Muscle layer of duodenum (tissue), 2 donors: ENCODE measurements around the gene ZNF669.
A peak's percentile ranks its signal among the peaks of the same experiment; 100 is the strongest.
"Not testable (repeated sequence)": the region's sequence is repeated elsewhere in the genome, so short reads cannot be mapped to it uniquely, and the experiment has no call there.

Experiments used
- H3K27ac ChIP-seq: one replicate; pipeline ENCODE4 v1.7.0; 2013; ENCODE audit warnings: mild to moderate bottlenecking, low read length
- H3K27me3 ChIP-seq: one replicate; pipeline ENCODE4 v1.7.0; 2013; ENCODE audit warnings: low read depth, mild to moderate bottlenecking, control low read depth, low read length
- H3K36me3 ChIP-seq, 2 donors: one replicate each; pipeline ENCODE4 v1.7.0; 2013; ENCODE audit warnings: low read length in 2 of 2, control low read depth in 1 of 2, mild to moderate bottlenecking in 1 of 2; ENCODE audit not compliant: insufficient read depth in 2 of 2, control insufficient read depth in 1 of 2
- H3K4me1 ChIP-seq, 2 donors: one replicate each; pipeline ENCODE4 v1.7.0; 2013; ENCODE audit warnings: low read length in 2 of 2, mild to moderate bottlenecking in 2 of 2, control low read depth in 1 of 2, moderate library complexity in 1 of 2; ENCODE audit not compliant: insufficient read depth in 2 of 2, control insufficient read depth in 1 of 2
- H3K4me3 ChIP-seq, 2 donors: one replicate each; pipeline ENCODE4 v1.7.0; 2013; ENCODE audit warnings: low read length in 2 of 2, low read depth in 1 of 2, mild to moderate bottlenecking in 1 of 2
- H3K9me3 ChIP-seq, 2 donors: one replicate each; pipeline ENCODE4 v1.7.0; 2013; ENCODE audit warnings: low read length in 2 of 2, control low read depth in 1 of 2, mild to moderate bottlenecking in 1 of 2; ENCODE audit not compliant: control insufficient read depth in 1 of 2
- donor health status: healthy.

The ZNF669 gene

GRCh38 chr1:247120408-247120668, 16.2 kb upstream of the ZNF669 start:
- not testable (repeated sequence) for H3K9me3 ChIP-seq, H3K27ac ChIP-seq, H3K36me3 ChIP-seq, H3K27me3 ChIP-seq, H3K4me1 ChIP-seq, H3K4me3 ChIP-seq

- Histone ChIP-seq H3K36me3 (no peaks in the 10 kb centered on the region), H3K9me3 (no peaks in the 10 kb centered on the region), H3K27ac (no peak overlapping the region)
These were observed 15.6 kb upstream of the ZNF669 start for GRCh38 chr1:247119600-247120407.

GRCh38 chr1:247118946-247119446, 14.8 kb upstream of the ZNF669 start:
- Histone ChIP-seq H3K27me3 (no peaks in the 10 kb centered on the region), H3K4me3 (no peak overlapping the region), H3K27ac (no peak overlapping the region), H3K36me3 (no peaks in the 10 kb centered on the region), H3K9me3 (no peaks in the 10 kb centered on the region), H3K4me1 (no peaks in the 10 kb centered on the region)

More at GRCh38 chr1:247119600-247120407, 15.6 kb upstream of the ZNF669 start:
- Histone ChIP-seq H3K27me3 (no peaks in the 10 kb centered on the region), H3K4me3 (no peak overlapping the region), H3K4me1 (no peaks in the 10 kb centered on the region)

- Histone ChIP-seq H3K27me3 (no peaks in the 10 kb centered on the region), H3K36me3 (no peaks in the 10 kb centered on the region), H3K27ac (no peak overlapping the region), H3K9me3 (no peaks in the 10 kb centered on the region), H3K4me3 (no peak overlapping the region), H3K4me1 (peaks cover 0 to 4% of the 10 kb centered on the region in 2 donors)
These were observed 11.4 kb upstream of the ZNF669 start for GRCh38 chr1:247115545-247115944.

GRCh38 chr1:247115141-247115510, 11.0 kb upstream of the ZNF669 start:
- Histone ChIP-seq H3K9me3 (no peaks in the 10 kb centered on the region), H3K27ac (no peak overlapping the region), H3K4me1 (peaks cover 0 to 4% of the 10 kb centered on the region in 2 donors), H3K27me3 (no peaks in the 10 kb centered on the region), H3K4me3 (no peak overlapping the region), H3K36me3 (no peaks in the 10 kb centered on the region)

- H3K36me3 ChIP-seq = no peaks in the 10 kb centered on the region
- no peaks in the 10 kb centered on the region for H3K9me3 ChIP-seq
- H3K27me3 ChIP-seq = no peaks in the 10 kb centered on the region
- H3K4me1 ChIP-seq = peaks cover 0 to 4% of the 10 kb centered on the region in 2 donors
- no peak overlapping the region for H3K27ac ChIP-seq
- H3K4me3 ChIP-seq = no peak overlapping the region
These were observed 10.4 kb upstream of the ZNF669 start for GRCh38 chr1:247114351-247115140.

- no peaks in the 10 kb centered on the region for H3K36me3 ChIP-seq
- no peaks in the 10 kb centered on the region for H3K27me3 ChIP-seq
- H3K4me1 ChIP-seq = peaks cover 0 to 4% of the 10 kb centered on the region in 2 donors
- H3K9me3 ChIP-seq = no peaks in the 10 kb centered on the region
- no peak overlapping the region for H3K27ac ChIP-seq
- H3K4me3 ChIP-seq = no peak overlapping the region
These were observed 9.6 kb upstream of the ZNF669 start for GRCh38 chr1:247113733-247114271.

- Histone ChIP-seq H3K4me3 (no peak overlapping the region), H3K4me1 (peaks cover 0 to 4% of the 10 kb centered on the region in 2 donors), H3K27me3 (no peaks in the 10 kb centered on the region), H3K9me3 (no peaks in the 10 kb centered on the region), H3K36me3 (no peaks in the 10 kb centered on the region), H3K27ac (no peak overlapping the region)
These were observed 8.9 kb upstream of the ZNF669 start for GRCh38 chr1:247113094-247113497.

- H3K4me1 ChIP-seq = peaks cover 0 to 4% of the 10 kb centered on the region in 2 donors
- H3K4me3 ChIP-seq = peak overlapping the region in 1 of 2 donors; percentile 82
- no peaks in the 10 kb centered on the region for H3K9me3 ChIP-seq
- no peaks in the 10 kb centered on the region for H3K36me3 ChIP-seq
- no peaks in the 10 kb centered on the region for H3K27me3 ChIP-seq
- H3K27ac ChIP-seq = no peak overlapping the region
These were observed 8.3 kb upstream of the ZNF669 start for GRCh38 chr1:247112479-247112781.

- no peaks in the 10 kb centered on the region for H3K9me3 ChIP-seq
- H3K4me1 ChIP-seq = peaks cover 0 to 4% of the 10 kb centered on the region in 2 donors
- no peaks in the 10 kb centered on the region for H3K36me3 ChIP-seq
- peak overlapping the region; percentile 7 to 82 for H3K4me3 ChIP-seq
- H3K27me3 ChIP-seq = no peaks in the 10 kb centered on the region
- H3K27ac ChIP-seq = no peak overlapping the region
These were observed 7.7 kb upstream of the ZNF669 start for GRCh38 chr1:247111700-247112478.

GRCh38 chr1:247111259-247111699, 7.1 kb upstream of the ZNF669 start:
- no peaks in the 10 kb centered on the region for H3K36me3 ChIP-seq
- H3K27me3 ChIP-seq = no peaks in the 10 kb centered on the region
- no peaks in the 10 kb centered on the region for H3K9me3 ChIP-seq
- peak overlapping the region; percentile 52 to 82 for H3K4me3 ChIP-seq
- H3K27ac ChIP-seq = no peak overlapping the region
- peaks cover 0 to 4% of the 10 kb centered on the region in 2 donors for H3K4me1 ChIP-seq
